Right renal cortex interstitium (tissue), 3 donors: ENCODE results near the gene AADAT. TPM values are rescaled to one million over a fixed set of nuclear protein-coding genes. Genes with fewer than 3 reads are reported as not detected.
"Not testable (repeated sequence)": the region's sequence is repeated elsewhere in the genome, so short reads cannot be mapped to it uniquely, and the experiment has no call there.

Source experiments
- DNase-seq, 3 donors: peaks; one replicate each; pipeline ENCODE4 v3.0.0-alpha.2; 2013; ENCODE audit warnings: low read depth in 3 of 3, low spot score in 2 of 3
- polyA plus RNA-seq, 3 donors: library from polyadenylated mRNA; unstranded; fragments of 120-200 nt; gene quantifications; one replicate each; pipeline ENCODE4 v1.2.1, GENCODE V29; 2013; ENCODE audit not compliant: insufficient read length in 3 of 3

The AADAT gene
- polyA plus RNA-seq, 3 donors: 22.3 to 23.9 (median 22.4) TPM

- DNase-seq: no peak
Observed at GRCh38 chr4:170090352-170091052, 746 bp upstream of the AADAT start.

- peak; percentile 20 to 40 (median 34) for DNase-seq
Observed at GRCh38 chr4:170089274-170089667, 485 bp downstream of the AADAT start.

GRCh38 chr4:170088716-170089115 is 1.0 kb downstream of the AADAT start:
- DNase-seq: no peak

GRCh38 chr4:170087163-170087700 is 2.5 kb downstream of the AADAT start:
- DNase-seq: no peak

- DNase-seq: no peak
Observed at GRCh38 chr4:170083541-170083940, 6.2 kb downstream of the AADAT start.

- DNase-seq: no peak
Observed at GRCh38 chr4:170080496-170080895, 9.3 kb downstream of the AADAT start.

- no peak for DNase-seq
Observed at GRCh38 chr4:170079981-170080380, 9.8 kb downstream of the AADAT start.

- DNase-seq: no peak
Observed at GRCh38 chr4:170071196-170071595, 18.6 kb downstream of the AADAT start.

- no peak for DNase-seq
Observed at GRCh38 chr4:170068438-170069128, 21.2 kb downstream of the AADAT start.

- no peak for DNase-seq
Observed at GRCh38 chr4:170059421-170059820, 30.3 kb downstream of the AADAT start.

- no peak for DNase-seq
Observed at GRCh38 chr4:170058826-170059225, 30.9 kb downstream of the AADAT start.

GRCh38 chr4:170057866-170058265 is 31.9 kb downstream of the AADAT start:
- DNase-seq: no peak

- no peak for DNase-seq
Observed at GRCh38 chr4:170052919-170053318, 36.8 kb downstream of the AADAT start.

- no peak for DNase-seq
Observed at GRCh38 chr4:170051402-170051801, 38.4 kb downstream of the AADAT start.

- no peak for DNase-seq
Observed at GRCh38 chr4:170049766-170050165, 40.0 kb downstream of the AADAT start.

GRCh38 chr4:170047771-170048354 is 41.9 kb downstream of the AADAT start:
- peak in 2 of 3 donors; percentile 53 to 61 for DNase-seq

GRCh38 chr4:170046156-170046555 is 43.6 kb downstream of the AADAT start:
- not testable (repeated sequence) for DNase-seq

GRCh38 chr4:170040031-170040680 is 49.6 kb downstream of the AADAT start:
- no peak for DNase-seq

- no peak for DNase-seq
Observed at GRCh38 chr4:170038769-170039168, 51.0 kb downstream of the AADAT start.

GRCh38 chr4:170038232-170038631 is 51.5 kb downstream of the AADAT start:
- DNase-seq: no peak

- no peak for DNase-seq
Observed at GRCh38 chr4:170037481-170037880, 52.3 kb downstream of the AADAT start.
